MM.1S (cell line): ENCODE data around the gene RBP5.

ENCODE experiments used
- EZH2 ChIP-seq: fragments of 300-600 bp; sonication (generic); optimal IDR thresholded peaks from 2 replicates; pipeline ENCODE3; 2017; ENCODE audit warnings: low read depth, mild to moderate bottlenecking, antibody characterized with exemption, low read length, mixed read lengths
- TF ChIP-seq, protein P1 (sequence below): fragments of 300-600 bp; sonication (generic); IDR thresholded peaks from 2 replicates; pipeline ENCODE4 v1.5.1; 2016; ENCODE audit warnings: antibody characterized with exemption, low read length, mixed read lengths

DNA sequence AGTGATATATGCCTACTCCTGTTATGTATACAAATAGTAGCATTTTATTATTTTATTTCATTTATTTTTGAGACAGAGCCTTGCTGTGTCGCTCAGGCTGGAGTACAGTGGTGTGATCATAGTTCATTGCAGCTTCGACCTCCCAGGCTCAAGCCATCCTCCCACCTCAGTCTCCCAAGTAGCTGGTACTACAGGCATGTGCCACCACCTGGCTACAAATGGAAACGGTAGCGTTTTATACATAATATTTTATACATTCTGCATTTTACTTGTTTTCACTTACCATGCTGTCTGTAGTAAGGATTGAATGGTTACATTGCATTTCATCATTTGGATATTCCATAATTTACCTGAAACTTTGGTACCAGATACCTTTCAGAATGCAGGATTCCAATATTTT lies 50.5 kb downstream of the RBP5 start:
- TF ChIP-seq, protein P1, sequence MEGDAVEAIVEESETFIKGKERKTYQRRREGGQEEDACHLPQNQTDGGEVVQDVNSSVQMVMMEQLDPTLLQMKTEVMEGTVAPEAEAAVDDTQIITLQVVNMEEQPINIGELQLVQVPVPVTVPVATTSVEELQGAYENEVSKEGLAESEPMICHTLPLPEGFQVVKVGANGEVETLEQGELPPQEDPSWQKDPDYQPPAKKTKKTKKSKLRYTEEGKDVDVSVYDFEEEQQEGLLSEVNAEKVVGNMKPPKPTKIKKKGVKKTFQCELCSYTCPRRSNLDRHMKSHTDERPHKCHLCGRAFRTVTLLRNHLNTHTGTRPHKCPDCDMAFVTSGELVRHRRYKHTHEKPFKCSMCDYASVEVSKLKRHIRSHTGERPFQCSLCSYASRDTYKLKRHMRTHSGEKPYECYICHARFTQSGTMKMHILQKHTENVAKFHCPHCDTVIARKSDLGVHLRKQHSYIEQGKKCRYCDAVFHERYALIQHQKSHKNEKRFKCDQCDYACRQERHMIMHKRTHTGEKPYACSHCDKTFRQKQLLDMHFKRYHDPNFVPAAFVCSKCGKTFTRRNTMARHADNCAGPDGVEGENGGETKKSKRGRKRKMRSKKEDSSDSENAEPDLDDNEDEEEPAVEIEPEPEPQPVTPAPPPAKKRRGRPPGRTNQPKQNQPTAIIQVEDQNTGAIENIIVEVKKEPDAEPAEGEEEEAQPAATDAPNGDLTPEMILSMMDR = no peak
- TF ChIP-seq EZH2 = no peak
